Glutamatergic neuron (in vitro differentiated cells): ENCODE results near the gene TM6SF1. TPM values are rescaled to one million over a fixed set of nuclear protein-coding genes. Genes with fewer than 3 reads are reported as not detected.

Experiments
- DNase-seq: peaks from one replicate; pipeline ENCODE4 v3.0.0; 2022
- H3K27ac Mint-ChIP-seq: one replicate; pipeline ENCODE4 v1.8.0; 2020; ENCODE audit warnings: mild to moderate bottlenecking, mixed read lengths, inconsistent platforms; ENCODE audit not compliant: unreplicated experiment
- H3K27me3 Mint-ChIP-seq: one replicate; pipeline ENCODE4 v1.8.0; 2020; ENCODE audit warnings: mild to moderate bottlenecking, moderate library complexity, mixed read lengths, inconsistent platforms; ENCODE audit not compliant: unreplicated experiment
- H3K36me3 Mint-ChIP-seq: one replicate; pipeline ENCODE4 v1.8.0; 2020; ENCODE audit warnings: mild to moderate bottlenecking, mixed read lengths, inconsistent platforms; ENCODE audit not compliant: unreplicated experiment
- H3K4me1 Mint-ChIP-seq: one replicate; pipeline ENCODE4 v1.8.0; 2020; ENCODE audit warnings: mild to moderate bottlenecking, low read depth, mixed read lengths, inconsistent platforms; ENCODE audit not compliant: unreplicated experiment
- H3K4me3 Mint-ChIP-seq: one replicate; pipeline ENCODE4 v1.8.0; 2020; ENCODE audit warnings: mild to moderate bottlenecking, mixed read lengths, inconsistent platforms; ENCODE audit not compliant: unreplicated experiment
- H3K9me3 Mint-ChIP-seq: one replicate; pipeline ENCODE4 v1.8.0; 2020; ENCODE audit warnings: mild to moderate bottlenecking, moderate library complexity, mixed read lengths, inconsistent platforms; ENCODE audit not compliant: unreplicated experiment
- total RNA-seq: library from RNA; stranded (reverse); fragmentation: NEBNext Ultra II Directional; extraction: Animal tissue kit (Norgen Biotek cat#: 25700); gene quantifications from one replicate; pipeline ENCODE4 v1.2.1, GENCODE V29; 2021; ENCODE audit not compliant: unreplicated experiment
- TF ChIP-seq, protein P1 (sequence below): fragments of 200-600 bp; sonication (generic); IDR thresholded peaks from one replicate; pipeline ENCODE4 v1.5.0; 2021; ENCODE audit not compliant: partially characterized antibody, unreplicated experiment

Gene TM6SF1
- total RNA-seq, 1 donor from 2014 or later: not detected

- no peak for DNase-seq
- peaks cover 18% of the 10 kb centered on the region for H3K27me3 Mint-ChIP-seq
- peaks cover 4% of the 10 kb centered on the region for H3K4me1 Mint-ChIP-seq
- no peak overlapping the region for H3K4me3 Mint-ChIP-seq
- no peak overlapping the region for H3K27ac Mint-ChIP-seq
- TF ChIP-seq, protein P1, sequence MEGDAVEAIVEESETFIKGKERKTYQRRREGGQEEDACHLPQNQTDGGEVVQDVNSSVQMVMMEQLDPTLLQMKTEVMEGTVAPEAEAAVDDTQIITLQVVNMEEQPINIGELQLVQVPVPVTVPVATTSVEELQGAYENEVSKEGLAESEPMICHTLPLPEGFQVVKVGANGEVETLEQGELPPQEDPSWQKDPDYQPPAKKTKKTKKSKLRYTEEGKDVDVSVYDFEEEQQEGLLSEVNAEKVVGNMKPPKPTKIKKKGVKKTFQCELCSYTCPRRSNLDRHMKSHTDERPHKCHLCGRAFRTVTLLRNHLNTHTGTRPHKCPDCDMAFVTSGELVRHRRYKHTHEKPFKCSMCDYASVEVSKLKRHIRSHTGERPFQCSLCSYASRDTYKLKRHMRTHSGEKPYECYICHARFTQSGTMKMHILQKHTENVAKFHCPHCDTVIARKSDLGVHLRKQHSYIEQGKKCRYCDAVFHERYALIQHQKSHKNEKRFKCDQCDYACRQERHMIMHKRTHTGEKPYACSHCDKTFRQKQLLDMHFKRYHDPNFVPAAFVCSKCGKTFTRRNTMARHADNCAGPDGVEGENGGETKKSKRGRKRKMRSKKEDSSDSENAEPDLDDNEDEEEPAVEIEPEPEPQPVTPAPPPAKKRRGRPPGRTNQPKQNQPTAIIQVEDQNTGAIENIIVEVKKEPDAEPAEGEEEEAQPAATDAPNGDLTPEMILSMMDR: no peak
- peaks cover 9% of the 10 kb centered on the region for H3K36me3 Mint-ChIP-seq
- peaks cover 7% of the 10 kb centered on the region for H3K9me3 Mint-ChIP-seq
Observed at GRCh38 chr15:83114856-83115255, 7.4 kb downstream of the TM6SF1 start.

GRCh38 chr15:83115410-83115809 is 8.0 kb downstream of the TM6SF1 start:
- H3K36me3 Mint-ChIP-seq: peaks cover 5% of the 10 kb centered on the region
- H3K27me3 Mint-ChIP-seq: peaks cover 17% of the 10 kb centered on the region
- peaks cover 2% of the 10 kb centered on the region for H3K4me1 Mint-ChIP-seq
- H3K27ac Mint-ChIP-seq: no peak overlapping the region
- TF ChIP-seq, protein P1: no peak
- DNase-seq: no peak
- peaks cover 5% of the 10 kb centered on the region for H3K9me3 Mint-ChIP-seq
- H3K4me3 Mint-ChIP-seq: no peak overlapping the region

- peaks cover 5% of the 10 kb centered on the region for H3K9me3 Mint-ChIP-seq
- H3K27ac Mint-ChIP-seq: no peak overlapping the region
- H3K36me3 Mint-ChIP-seq: peaks cover 5% of the 10 kb centered on the region
- TF ChIP-seq, protein P1: no peak
- H3K27me3 Mint-ChIP-seq: peaks cover 14% of the 10 kb centered on the region
- DNase-seq: no peak
- H3K4me3 Mint-ChIP-seq: no peak overlapping the region
- H3K4me1 Mint-ChIP-seq: no peaks in the 10 kb centered on the region
Observed at GRCh38 chr15:83115831-83116565, 8.6 kb downstream of the TM6SF1 start.

GRCh38 chr15:83118291-83118827 is 10.9 kb downstream of the TM6SF1 start:
- Mint-ChIP-seq H3K9me3 (peaks cover 2% of the 10 kb centered on the region), H3K4me3 (no peak overlapping the region), H3K4me1 (no peaks in the 10 kb centered on the region), H3K27ac (no peak overlapping the region), H3K27me3 (peaks cover 3% of the 10 kb centered on the region), H3K36me3 (no peaks in the 10 kb centered on the region)
- no peak for DNase-seq
- TF ChIP-seq, protein P1: no peak

DNA sequence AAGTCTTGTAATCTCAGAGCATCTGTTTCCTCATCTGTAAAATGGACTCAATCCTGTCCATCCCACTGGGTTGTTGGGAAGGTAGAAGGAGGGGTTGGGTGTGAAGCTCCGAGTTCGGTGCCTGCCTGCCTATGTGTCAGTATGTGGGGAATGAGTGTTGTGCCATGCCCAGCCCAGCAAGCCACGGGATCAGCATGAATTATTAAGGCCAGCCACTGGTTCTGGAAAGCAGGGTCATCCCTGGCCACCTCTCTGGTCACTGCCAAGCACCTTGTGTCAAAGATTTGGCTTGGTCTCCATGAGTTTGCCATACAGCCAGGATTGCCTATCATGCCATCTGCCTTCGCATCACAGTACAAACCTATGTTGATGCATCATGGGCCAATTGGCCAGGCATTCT is 11.5 kb downstream of the TM6SF1 start:
- TF ChIP-seq, protein P1: no peak
- Mint-ChIP-seq H3K27ac (no peak overlapping the region), H3K36me3 (no peaks in the 10 kb centered on the region), H3K9me3 (peaks cover 2% of the 10 kb centered on the region), H3K27me3 (peaks cover 3% of the 10 kb centered on the region), H3K4me3 (no peak overlapping the region), H3K4me1 (no peaks in the 10 kb centered on the region)
- no peak for DNase-seq
